Bronchial epithelial cell (primary cell): ENCODE measurements around the gene ROBO3. TPM values are rescaled to one million over a fixed set of nuclear protein-coding genes. Genes with fewer than 3 reads are reported as not detected.

Source experiments
- DNase-seq: peaks from one replicate; pipeline ENCODE4 v3.0.0-alpha.2; 2010; ENCODE audit warnings: low read depth
- FAIRE-seq: peaks from 2 replicates; lab custom pipeline; 2011; peaks lifted over from hg19 to GRCh38; lab: Jason Lieb, UNC
- H3K27me3 ChIP-seq: 2 replicates; pipeline ENCODE4 v1.5.1; 2011; ENCODE audit warnings: low read length; ENCODE audit not compliant: control insufficient read depth, insufficient read depth
- H3K36me3 ChIP-seq: 2 replicates; pipeline ENCODE4 v1.5.1; 2011; ENCODE audit warnings: low read length; ENCODE audit not compliant: control insufficient read depth, insufficient read depth
- H3K4me3 ChIP-seq: 2 replicates; pipeline ENCODE4 v1.5.1; 2011; ENCODE audit warnings: mild to moderate bottlenecking, low read depth, low read length, control low read depth
- CTCF ChIP-seq: IDR thresholded peaks from 2 replicates; pipeline ENCODE4 v1.5.1; 2011; ENCODE audit warnings: mild to moderate bottlenecking, moderate library complexity, low read length, control low read depth, inconsistent platforms; ENCODE audit not compliant: insufficient read depth, severe bottlenecking
- total RNA-seq: library from RNA; depleted of rRNA; stranded (reverse); fragments of >200 nt; gene quantifications from 2 replicates; pipeline ENCODE4 v1.2.1, GENCODE V29; 2014

Gene ROBO3
- total RNA-seq, 1 donor from 2014 or later = 29.5 TPM

- H3K36me3 ChIP-seq = no peaks in the 10 kb centered on the region
- no peaks in the 10 kb centered on the region for H3K27me3 ChIP-seq
- TF ChIP-seq CTCF = no peak
- DNase-seq (no peak), FAIRE-seq (no peak)
- H3K4me3 ChIP-seq = no peak overlapping the region
These were observed 24.9 kb downstream of the ROBO3 start for GRCh38 chr11:124890151-124890550.

GRCh38 chr11:124890683-124891372 lies 25.6 kb downstream of the ROBO3 start:
- FAIRE-seq = no peak
- no peak for DNase-seq
- no peaks in the 10 kb centered on the region for H3K36me3 ChIP-seq
- no peak overlapping the region for H3K4me3 ChIP-seq
- no peaks in the 10 kb centered on the region for H3K27me3 ChIP-seq
- TF ChIP-seq CTCF = no peak

GRCh38 chr11:124891373-124891861 lies 26.2 kb downstream of the ROBO3 start:
- Histone ChIP-seq H3K4me3 (no peak overlapping the region), H3K27me3 (no peaks in the 10 kb centered on the region), H3K36me3 (no peaks in the 10 kb centered on the region)
- no peak for FAIRE-seq
- TF ChIP-seq CTCF = no peak
- DNase-seq = no peak

- Histone ChIP-seq H3K4me3 (no peak overlapping the region), H3K27me3 (no peaks in the 10 kb centered on the region), H3K36me3 (no peaks in the 10 kb centered on the region)
- no peak for DNase-seq
- FAIRE-seq = no peak
- TF ChIP-seq CTCF = no peak
These were observed 26.9 kb downstream of the ROBO3 start for GRCh38 chr11:124892146-124892545.

GRCh38 chr11:124892750-124893454 lies 27.7 kb downstream of the ROBO3 start:
- FAIRE-seq (peak; percentile 52), DNase-seq (no peak)
- TF ChIP-seq CTCF = no peak
- Histone ChIP-seq H3K4me3 (no peak overlapping the region), H3K36me3 (no peaks in the 10 kb centered on the region), H3K27me3 (no peaks in the 10 kb centered on the region)
